Measurements from ENCODE around the gene SPATS2L.

Gene SPATS2L

DNA sequence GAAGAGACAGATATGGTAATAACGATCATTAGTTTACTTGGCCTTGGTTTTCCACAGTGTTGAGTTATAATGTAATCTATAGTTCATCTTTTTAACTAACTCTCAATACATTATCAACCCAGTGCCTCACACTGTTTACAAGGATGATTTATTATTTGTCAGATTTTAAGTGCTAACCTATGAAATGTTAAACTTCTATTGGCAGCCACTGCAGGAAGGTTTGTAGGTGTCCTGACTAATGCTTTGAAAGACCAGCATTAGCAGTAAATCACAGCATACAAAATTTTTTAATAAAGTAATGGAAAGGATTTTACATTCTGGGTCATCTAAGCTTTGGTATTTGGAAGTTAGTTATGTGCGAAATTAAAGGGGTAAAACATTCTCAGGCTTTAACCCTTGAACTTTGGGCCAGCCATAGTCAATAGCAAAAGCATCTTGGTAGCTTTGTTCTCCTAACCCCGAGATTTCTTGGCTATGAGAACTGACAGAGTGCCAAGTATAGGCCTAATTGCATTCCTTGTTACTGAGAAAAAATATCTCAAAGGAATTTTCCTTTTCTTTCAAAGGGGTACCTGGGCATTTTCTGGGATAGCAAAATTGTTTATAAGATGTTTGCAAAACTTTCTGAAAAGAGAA, 30.6 kb downstream of the SPATS2L start:
- TF ChIP-seq, protein P1, sequence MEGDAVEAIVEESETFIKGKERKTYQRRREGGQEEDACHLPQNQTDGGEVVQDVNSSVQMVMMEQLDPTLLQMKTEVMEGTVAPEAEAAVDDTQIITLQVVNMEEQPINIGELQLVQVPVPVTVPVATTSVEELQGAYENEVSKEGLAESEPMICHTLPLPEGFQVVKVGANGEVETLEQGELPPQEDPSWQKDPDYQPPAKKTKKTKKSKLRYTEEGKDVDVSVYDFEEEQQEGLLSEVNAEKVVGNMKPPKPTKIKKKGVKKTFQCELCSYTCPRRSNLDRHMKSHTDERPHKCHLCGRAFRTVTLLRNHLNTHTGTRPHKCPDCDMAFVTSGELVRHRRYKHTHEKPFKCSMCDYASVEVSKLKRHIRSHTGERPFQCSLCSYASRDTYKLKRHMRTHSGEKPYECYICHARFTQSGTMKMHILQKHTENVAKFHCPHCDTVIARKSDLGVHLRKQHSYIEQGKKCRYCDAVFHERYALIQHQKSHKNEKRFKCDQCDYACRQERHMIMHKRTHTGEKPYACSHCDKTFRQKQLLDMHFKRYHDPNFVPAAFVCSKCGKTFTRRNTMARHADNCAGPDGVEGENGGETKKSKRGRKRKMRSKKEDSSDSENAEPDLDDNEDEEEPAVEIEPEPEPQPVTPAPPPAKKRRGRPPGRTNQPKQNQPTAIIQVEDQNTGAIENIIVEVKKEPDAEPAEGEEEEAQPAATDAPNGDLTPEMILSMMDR (IDR thresholded peaks at IDR 0.05) = no peak

DNA sequence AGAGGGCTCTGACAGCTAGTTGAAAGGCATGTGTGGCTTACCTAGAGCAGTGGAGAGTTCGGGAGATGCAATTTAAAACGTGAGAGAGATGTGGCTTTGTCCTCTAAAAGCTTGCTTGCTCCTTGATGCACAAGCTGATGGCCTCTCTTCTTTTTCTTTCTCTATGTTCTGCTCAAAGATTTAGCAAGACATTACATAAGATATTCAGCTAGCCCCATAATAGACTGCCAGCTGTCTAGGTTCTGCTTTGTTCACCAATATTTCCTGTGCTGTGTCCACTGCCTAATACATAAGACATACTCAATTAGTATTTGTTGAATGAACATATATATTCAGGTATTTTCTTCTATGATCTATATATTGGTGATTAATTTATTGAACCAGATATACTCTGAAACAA, 31.1 kb downstream of the SPATS2L start:
- TF ChIP-seq, protein P1 (IDR thresholded peaks at IDR 0.05) = no peak

DNA sequence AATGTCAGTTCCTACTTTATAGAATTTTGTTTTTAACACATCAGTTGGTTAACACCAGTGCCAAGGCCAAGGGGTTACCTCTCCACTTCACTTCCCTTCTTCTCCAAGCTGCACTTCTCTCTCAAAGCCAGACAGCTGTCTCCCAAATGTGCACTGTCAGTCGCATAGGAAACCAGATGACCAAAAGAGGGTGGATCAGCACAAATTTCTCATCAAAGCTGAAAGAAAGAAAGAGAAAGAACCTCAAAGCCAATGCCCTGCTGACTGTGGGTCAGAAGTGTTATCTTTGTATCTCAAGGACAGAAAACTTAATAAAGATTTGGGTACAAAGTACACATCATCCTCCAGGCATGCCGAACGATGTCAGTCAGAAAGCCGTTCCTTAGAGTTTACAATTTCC, 32.2 kb downstream of the SPATS2L start:
- TF ChIP-seq, protein P1 (IDR thresholded peaks at IDR 0.05) = no peak

DNA sequence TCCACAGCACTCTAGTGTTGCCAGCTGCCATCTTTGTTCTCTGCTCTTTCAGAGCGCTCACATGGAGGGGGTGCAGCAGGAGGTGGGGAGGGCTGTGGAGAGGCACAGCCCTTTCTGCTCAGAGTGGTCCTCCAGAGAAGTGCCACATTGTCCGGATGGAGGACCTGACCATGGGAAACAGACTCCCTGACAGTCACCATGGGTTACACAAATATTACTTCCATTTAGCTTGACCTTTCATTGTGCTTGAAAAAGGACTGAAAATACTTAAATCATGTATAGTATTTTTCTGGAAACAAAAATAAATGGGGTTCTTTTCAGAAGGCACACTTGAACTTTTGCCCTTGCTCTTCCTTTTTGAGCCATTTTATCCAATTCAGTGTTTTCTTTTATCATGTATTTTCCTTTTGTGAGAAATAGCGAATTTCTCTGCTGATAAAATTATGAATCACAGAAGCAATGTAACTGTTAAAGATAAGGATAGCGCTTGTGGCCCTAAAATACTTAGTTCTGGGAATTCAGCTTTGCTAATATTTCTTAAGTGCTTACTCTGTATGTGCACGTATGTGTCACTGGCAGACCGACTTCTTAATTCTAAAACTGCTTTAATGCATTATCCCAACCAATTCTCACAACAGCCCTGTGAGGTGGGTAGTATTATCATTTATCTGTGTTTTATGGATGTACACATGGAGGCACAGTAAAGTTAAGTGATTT, 34.2 kb downstream of the SPATS2L start:
- TF ChIP-seq, protein P1 (IDR thresholded peaks at IDR 0.05) = no peak

GRCh38 chr2:200341376-200341775, 34.9 kb downstream of the SPATS2L start:
- TF ChIP-seq, protein P1 (IDR thresholded peaks at IDR 0.05) = no peak

DNA sequence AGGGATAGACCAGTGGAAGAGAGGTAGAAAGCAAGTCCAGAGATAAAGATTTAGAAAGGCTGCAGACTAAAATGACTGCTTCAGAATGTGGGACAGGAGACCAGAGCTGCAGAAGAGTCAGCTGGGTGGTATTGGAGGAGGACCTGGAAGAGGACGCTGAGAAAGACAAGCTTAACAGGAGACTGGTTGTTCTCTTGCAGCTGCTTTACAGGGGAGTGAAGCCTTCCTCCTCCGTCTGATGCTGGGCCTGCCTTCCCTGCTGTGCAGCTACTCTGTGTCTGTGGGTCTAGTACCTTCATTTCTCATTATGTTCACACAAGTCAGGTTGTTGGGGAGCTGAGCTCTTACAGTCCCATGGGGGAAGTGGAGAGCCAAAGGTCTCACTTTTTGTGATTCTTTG, 35.7 kb downstream of the SPATS2L start:
- TF ChIP-seq, protein P1 (IDR thresholded peaks at IDR 0.05) = no peak

DNA sequence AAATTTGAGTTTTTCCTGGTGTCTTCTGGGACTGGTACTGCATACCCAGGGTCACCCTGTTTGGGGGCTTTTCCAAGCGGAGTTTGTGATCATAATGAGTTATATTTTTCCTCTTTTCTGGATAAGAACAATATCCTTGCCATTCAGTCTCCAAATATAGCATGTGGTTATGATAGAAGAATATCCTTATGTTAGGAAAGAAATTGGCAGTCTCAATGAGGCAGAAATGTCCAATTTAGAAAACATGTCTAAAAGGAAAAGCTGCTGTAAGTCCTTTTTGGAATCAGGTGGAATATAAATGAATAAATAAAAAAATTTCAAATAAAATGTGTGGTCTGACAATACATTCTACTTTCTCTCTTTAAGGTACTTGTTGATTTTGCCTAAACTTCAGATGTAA, 36.2 kb downstream of the SPATS2L start:
- TF ChIP-seq, protein P1 (IDR thresholded peaks at IDR 0.05) = no peak

Measured in LNCAP (cell line).